HepG2 (cell line): ENCODE results near the gene RRM2. TPM values are rescaled to one million over a fixed set of nuclear protein-coding genes. Genes with fewer than 3 reads are reported as not detected.

Experiments used
- ATAC-seq: fragments of 200-7000 bp; cut with Tn5 transposase; 3 replicates; pipeline ENCODE4 v1.9.1; 2020; ENCODE audit warnings: mild to moderate bottlenecking, moderate library complexity
- BruUV-seq: library from RNA; stranded (reverse); fragments of 400-500 nt; replicated peaks from 2 replicates; lab custom pipeline; 2021; lab: Mats Ljungman, UMichigan
- CTCF ChIA-PET: fragments of 300-600 bp; formaldehyde crosslinking; extraction: SDS; loops from one replicate; lab custom pipeline; 2021; ENCODE audit warnings: low total read pairs, inconsistent platforms, low intra/inter-chr PET ratio; lab: Yijun Ruan, JAX
- POLR2A ChIA-PET: fragments of 350-600 bp; sonication (Branson Sonifier 250); formaldehyde crosslinking; loops from one replicate; lab custom pipeline; 2020; ENCODE audit warnings: antibody characterized with exemption, inconsistent platforms; lab: Yijun Ruan, JAX
- DNase-seq: peaks from one replicate; pipeline ENCODE4 v3.0.0-alpha.2; 2015; ENCODE audit warnings: low spot score
- FAIRE-seq: peaks from 3 replicates; lab custom pipeline; 2011; peaks lifted over from hg19 to GRCh38; lab: Jason Lieb, UNC
- H2AFZ ChIP-seq: one replicate; pipeline ENCODE4 v1.6.1; 2011; ENCODE audit warnings: low read length, inconsistent platforms
- H3K27ac ChIP-seq: fragments of 300-600 bp; 3 replicates; pipeline ENCODE4 v1.8.0; 2011; ENCODE audit warnings: mixed run types, mild to moderate bottlenecking, mixed read lengths, low read length, inconsistent platforms; ENCODE audit not compliant: insufficient read depth; ENCODE audit errors: extremely low read length
- H3K27me3 ChIP-seq, 2 experiments: fragments of 200-600 bp in 1 of 2; 2 replicates in 1 of 2; 3 replicates in 1 of 2; pipeline versions ENCODE4 v1.6.0 to v1.8.0; 2011; ENCODE audit warnings: low read length in 2 of 2, mild to moderate bottlenecking in 2 of 2, moderate library complexity in 2 of 2, inconsistent platforms in 1 of 2; ENCODE audit not compliant: insufficient read depth in 2 of 2, control insufficient read depth in 1 of 2
- H3K36me3 ChIP-seq, 2 experiments: fragments of 200-600 bp in 1 of 2; replicated peaks in 1 of 2; 2 replicates in 1 of 2; 3 replicates in 1 of 2; pipeline versions ENCODE4 v1.5.1 to v1.8.0; 2011; ENCODE audit warnings: low read length in 2 of 2, inconsistent platforms in 1 of 2; ENCODE audit not compliant: insufficient read depth in 2 of 2, control insufficient read depth in 1 of 2
- H3K4me1 ChIP-seq: 2 replicates; pipeline ENCODE4 v1.5.1; 2012; ENCODE audit warnings: low read length, inconsistent platforms; ENCODE audit not compliant: insufficient read depth
- H3K4me2 ChIP-seq: 2 replicates; pipeline ENCODE4 v1.6.0; 2011; ENCODE audit warnings: low read depth, low read length, inconsistent platforms
- H3K4me3 ChIP-seq, 3 experiments: fragments of 200-600 bp in 1 of 3; sonication (generic), shearing (Covaris generic) in 1 of 3; replicated peaks in 1 of 3; 2 replicates each; pipeline ENCODE4 v1.5.1; 2011 to 2016; ENCODE audit warnings: low read length in 3 of 3, inconsistent platforms in 2 of 3, low read depth in 2 of 3, mild to moderate bottlenecking in 2 of 3, control low read depth in 1 of 3, mixed read lengths in 1 of 3; ENCODE audit not compliant: insufficient read depth in 1 of 3
- H3K79me2 ChIP-seq: one replicate; pipeline ENCODE4 v1.6.1; 2011; ENCODE audit warnings: low read length, inconsistent platforms; ENCODE audit not compliant: insufficient read depth
- H3K9ac ChIP-seq: 2 replicates; pipeline ENCODE4 v1.6.0; 2011; ENCODE audit warnings: mild to moderate bottlenecking, low read depth, low read length, inconsistent platforms; ENCODE audit not compliant: insufficient read depth
- H3K9me3 ChIP-seq: 2 replicates; pipeline ENCODE4 v1.5.1; 2012; ENCODE audit warnings: mild to moderate bottlenecking, low read length
- H4K20me1 ChIP-seq: 2 replicates; pipeline ENCODE4 v1.6.0; 2011; ENCODE audit warnings: inconsistent platforms, mild to moderate bottlenecking, low read length, moderate library complexity; ENCODE audit not compliant: insufficient read depth
- KLF11 ChIP-seq: IDR thresholded peaks from 2 replicates; pipeline ENCODE4 v1.6.1; 2016; ENCODE audit warnings: missing compliant biosample characterization
- NFAT5 ChIP-seq: sonication (generic); formaldehyde crosslinking; IDR thresholded peaks from 2 replicates; pipeline ENCODE4 v1.4.0; 2020; ENCODE audit warnings: missing genetic modification reagents
- NR2C2 ChIP-seq: sonication (generic); formaldehyde crosslinking; IDR thresholded peaks from 2 replicates; pipeline ENCODE4 v1.4.0; 2020; ENCODE audit warnings: missing genetic modification reagents, mild to moderate bottlenecking, moderate library complexity, borderline replicate concordance
- ZNF850 ChIP-seq: sonication (generic); formaldehyde crosslinking; conservative IDR thresholded peaks from 2 replicates; pipeline ENCODE4 v1.9.0; 2021; ENCODE audit warnings: mild to moderate bottlenecking, missing genetic modification reagents
- ZSCAN20 ChIP-seq: sonication (generic); formaldehyde crosslinking; IDR thresholded peaks from 2 replicates; pipeline ENCODE4 v1.4.0; 2020; ENCODE audit warnings: missing genetic modification reagents, mild to moderate bottlenecking, borderline replicate concordance
- WGBS: methylation state at CpG from one replicate; pipeline ENCODE4 v1.1.6; 2017; ENCODE audit warnings: low lambda C conversion rate; 5-methylcytosine and 5-hydroxymethylcytosine counted together
- in situ Hi-C: cut with HindIII; loops from 2 replicates; pipeline ENCODE4 v1.10.0; 2017; ENCODE audit warnings: low pct_unique_long_range_greater_than_20kb; ENCODE audit not compliant: extremely low pct_ligation_motif_present
- intact Hi-C: fragments of 100-400 bp; cut with micrococcal nuclease; formaldehyde crosslinking; loops from one replicate; pipeline ENCODE4 v1.10.0; 2022; ENCODE audit not compliant: unreplicated experiment
- polyA plus RNA-seq, 8 experiments: library from polyadenylated mRNA; depleted of rRNA in 3 of 8; stranded (reverse) in 7 of 8; unstranded in 1 of 8; fragments of >200 nt; fragmentation: Illumina TruSeq in 4 of 8; extraction: Trizol in 4 of 8; gene quantifications; 2 replicates each; pipeline versions ENCODE4 v1.2.1 to v1.2.3, GENCODE V29; 2011 to 2016; ENCODE audit warnings: low read depth in 4 of 8, missing spikeins in 1 of 8, mixed read lengths in 1 of 8; ENCODE audit not compliant: insufficient read depth in 1 of 8
- total RNA-seq, 5 experiments: library from RNA; depleted of rRNA; stranded (reverse); fragments of >200 nt; fragmentation: Illumina TruSeq; extraction: Trizol; gene quantifications; 2 replicates each; pipeline ENCODE4 v1.2.3, GENCODE V29; 2016; ENCODE audit warnings: low read depth in 1 of 5

Gene RRM2
- total and polyA plus RNA-seq, 2 of the 13 experiments (the other 11 are each of a cell fraction or from before 2014, with no cell fraction given) = 31.3 to 150 TPM

- Histone ChIP-seq H3K4me1 (peaks cover 50% of the 10 kb centered on the region), H3K27ac (no peak overlapping the region)
- in situ Hi-C loops = no loop called here
- FAIRE-seq (no peak), DNase-seq (no peak)
- TF ChIP-seq ZNF850 (CRISPR knock-in tag) = no peak
- TF ChIP-seq KLF11 = no peak
- no peak for TF ChIP-seq ZSCAN20 (CRISPR knock-in tag)
- TF ChIP-seq NFAT5 (CRISPR knock-in tag) = no peak
- TF ChIP-seq NR2C2 (CRISPR knock-in tag) = no peak
- TF ChIP-seq, all 625 proteins: peak for 0
- no peak overlapping the region for H3K4me2 ChIP-seq
- H3K9me3 ChIP-seq = no peaks in the 10 kb centered on the region
- H2AFZ ChIP-seq = no peak overlapping the region
- no peak for ATAC-seq
- 88% methylated on average over 3 of the region's 3 CpGs for WGBS
- H3K9ac ChIP-seq = no peak overlapping the region
- ChIA-PET POLR2A (no interaction called here), CTCF (no interaction called here)
- intact Hi-C loops = loop anchor here (10.0 kb wide), 2 partner anchors 145 to 275 kb away; no protein-coding TSS in a partner anchor
- no peaks in the 10 kb centered on the region for H4K20me1 ChIP-seq
- peaks cover 9% of the 10 kb centered on the region for H3K79me2 ChIP-seq
- no TSS peak for BruUV-seq
- no peak overlapping the region for H3K4me3 ChIP-seq
- H3K27me3 ChIP-seq = no peaks in the 10 kb centered on the region
- peaks cover 20 to 51% of the 10 kb centered on the region in 2 experiments for H3K36me3 ChIP-seq
These were observed 7.0 kb downstream of the RRM2 start for GRCh38 chr2:10129490-10129889.
